OCI-LY7 (cell line): ENCODE data around the gene OLFM1. TPM values are rescaled to one million over a fixed set of nuclear protein-coding genes. Genes with fewer than 3 reads are reported as not detected.

Source experiments
- BruUV-seq: library from RNA; stranded (reverse); fragments of 400-500 nt; replicated peaks from 2 replicates; lab custom pipeline; 2021; lab: Mats Ljungman, UMichigan
- CTCF ChIA-PET: fragments of 300-600 bp; sonication (Branson Sonifier 250); formaldehyde crosslinking; loops from one replicate; lab custom pipeline; 2022; ENCODE audit warnings: antibody characterized with exemption; ENCODE audit not compliant: unreplicated experiment; lab: Charles Lee
- POLR2A ChIA-PET: fragments of 300-600 bp; sonication (Branson Sonifier 250); formaldehyde crosslinking; loops from one replicate; lab custom pipeline; 2022; ENCODE audit warnings: antibody characterized with exemption; lab: Charles Lee
- DNase-seq: peaks from one replicate; pipeline ENCODE4 v3.0.0-alpha.2; 2015; ENCODE audit warnings: low spot score
- H2AFZ ChIP-seq: fragments of 200-600 bp; sonication (generic), shearing (Covaris generic); 2 replicates; pipeline ENCODE4 v1.6.1; 2014; ENCODE audit warnings: mild to moderate bottlenecking, antibody characterized with exemption, low read length, moderate library complexity
- H3K27ac ChIP-seq: fragments of 200-600 bp; sonication (generic); 2 replicates; pipeline ENCODE4 v1.5.1; 2014; ENCODE audit warnings: mixed run types, low read depth, mild to moderate bottlenecking, moderate library complexity, low read length, inconsistent platforms; ENCODE audit not compliant: poor library complexity, severe bottlenecking
- H3K36me3 ChIP-seq: fragments of 200-600 bp; sonication (generic); 2 replicates; pipeline ENCODE4 v1.6.1; 2014; ENCODE audit warnings: mild to moderate bottlenecking, antibody characterized with exemption, low read length, moderate library complexity, mixed read lengths; ENCODE audit not compliant: insufficient read depth
- H3K4me1 ChIP-seq: fragments of 200-600 bp; sonication (generic); 2 replicates; pipeline ENCODE4 v1.5.1; 2014; ENCODE audit warnings: mild to moderate bottlenecking, low read length; ENCODE audit not compliant: insufficient read depth, poor library complexity, severe bottlenecking
- H3K4me2 ChIP-seq: fragments of 200-600 bp; sonication (generic); 2 replicates; pipeline ENCODE4 v1.6.1; 2014; ENCODE audit warnings: mild to moderate bottlenecking, low read length
- H3K4me3 ChIP-seq: fragments of 200-600 bp; sonication (generic); 2 replicates; pipeline ENCODE4 v1.5.1; 2014; ENCODE audit warnings: mild to moderate bottlenecking, low read depth, low read length; ENCODE audit not compliant: poor library complexity, severe bottlenecking
- H3K79me2 ChIP-seq: fragments of 200-600 bp; sonication (generic); 2 replicates; pipeline ENCODE4 v1.6.1; 2016; ENCODE audit warnings: low read depth, mild to moderate bottlenecking, low read length, moderate library complexity, mixed read lengths; ENCODE audit not compliant: insufficient read depth
- H3K9me2 ChIP-seq: fragments of 200-600 bp; sonication (generic); 2 replicates; pipeline ENCODE4 v1.6.1; 2016; ENCODE audit warnings: mild to moderate bottlenecking, low read length, mixed read lengths; ENCODE audit not compliant: insufficient read depth
- H3K9me3 ChIP-seq: fragments of 200-600 bp; sonication (generic); 2 replicates; pipeline ENCODE4 v1.6.1; 2014; ENCODE audit warnings: mild to moderate bottlenecking, mixed run types, low read length, mixed read lengths
- H4K20me1 ChIP-seq: fragments of 200-600 bp; sonication (generic); 2 replicates; pipeline ENCODE4 v1.6.1; 2014; ENCODE audit warnings: mild to moderate bottlenecking, antibody characterized with exemption, low read length, moderate library complexity, mixed read lengths; ENCODE audit not compliant: insufficient read depth
- CTCF ChIP-seq: fragments of 200-600 bp; sonication (generic); conservative IDR thresholded peaks from 2 replicates; pipeline ENCODE4 v1.5.1; 2014; ENCODE audit warnings: mild to moderate bottlenecking, antibody characterized with exemption, low read length, moderate library complexity, mixed read lengths
- EZH2phosphoT487 ChIP-seq: fragments of 200-600 bp; sonication (generic); IDR thresholded peaks from 2 replicates; pipeline ENCODE4 v1.6.1; 2018; ENCODE audit warnings: low read depth, borderline replicate concordance, mild to moderate bottlenecking, mixed run types, antibody characterized with exemption, low read length, moderate library complexity, mixed read lengths
- intact Hi-C: fragments of 100-400 bp; cut with micrococcal nuclease; formaldehyde crosslinking; loops from one replicate; pipeline ENCODE4 v1.10.0; 2022; ENCODE audit not compliant: unreplicated experiment
- total RNA-seq, 2 experiments: library from RNA; depleted of rRNA in 1 of 2; stranded (reverse); fragments of >200 nt in 1 of 2; shearing (Covaris generic) in 1 of 2; gene quantifications; 2 replicates each; pipeline ENCODE4 v1.2.3, GENCODE V29; 2014 to 2022

OLFM1 gene
- total RNA-seq, 2 experiments from 2014 or later = not detected

- POLR2A ChIA-PET = no interaction called here
These were observed 1.5 kb upstream of the OLFM1 start for GRCh38 chr9:135085830-135086546.

GRCh38 chr9:135086597-135087488, 625 bp upstream of the OLFM1 start:
- no peaks in the 10 kb centered on the region for H3K9me3 ChIP-seq
- H3K9me2 ChIP-seq = no peaks in the 10 kb centered on the region
- no peak overlapping the region for H3K4me2 ChIP-seq
- H2AFZ ChIP-seq = no peak overlapping the region
- no peak overlapping the region for H3K4me3 ChIP-seq
- intact Hi-C loops = loop anchor here (2.0 to 5.0 kb wide), 2 partner anchors 258 to 325 kb away; no protein-coding TSS in a partner anchor
- H4K20me1 ChIP-seq = no peaks in the 10 kb centered on the region
- no peak for TF ChIP-seq CTCF
- TF ChIP-seq EZH2phosphoT487 = no peak
- ChIA-PET POLR2A (no interaction called here), CTCF (no interaction called here)
- no TSS peak for BruUV-seq
- no peak for DNase-seq
- no peaks in the 10 kb centered on the region for H3K4me1 ChIP-seq
- no peak overlapping the region for H3K27ac ChIP-seq
- no peaks in the 10 kb centered on the region for H3K79me2 ChIP-seq
- no peaks in the 10 kb centered on the region for H3K36me3 ChIP-seq

More at GRCh38 chr9:135085830-135086546, 1.5 kb upstream of the OLFM1 start:
- no peak overlapping the region for H3K4me2 ChIP-seq
- no peaks in the 10 kb centered on the region for H3K9me3 ChIP-seq
- no TSS peak for BruUV-seq
- TF ChIP-seq CTCF (peak; percentile 82), EZH2phosphoT487 (no peak)
- H3K27ac ChIP-seq = no peak overlapping the region
- CTCF ChIA-PET = no interaction called here
- H3K4me1 ChIP-seq = no peaks in the 10 kb centered on the region
- H3K9me2 ChIP-seq = no peaks in the 10 kb centered on the region
- intact Hi-C loops = loop anchor here (2.0 to 5.0 kb wide), 2 partner anchors 259 to 326 kb away; no protein-coding TSS in a partner anchor
- DNase-seq = peak; percentile 26
- H3K36me3 ChIP-seq = no peaks in the 10 kb centered on the region
- H3K4me3 ChIP-seq = no peak overlapping the region
- no peaks in the 10 kb centered on the region for H3K79me2 ChIP-seq
- H2AFZ ChIP-seq = no peak overlapping the region
- no peaks in the 10 kb centered on the region for H4K20me1 ChIP-seq
